IPS-NIHi11 (cell line): ENCODE measurements around the gene PILRA.

Source experiments
- DNase-seq: peaks from one replicate; pipeline ENCODE4 v3.0.0; 2012; ENCODE audit warnings: mixed read lengths, low spot score

Gene PILRA

DNA sequence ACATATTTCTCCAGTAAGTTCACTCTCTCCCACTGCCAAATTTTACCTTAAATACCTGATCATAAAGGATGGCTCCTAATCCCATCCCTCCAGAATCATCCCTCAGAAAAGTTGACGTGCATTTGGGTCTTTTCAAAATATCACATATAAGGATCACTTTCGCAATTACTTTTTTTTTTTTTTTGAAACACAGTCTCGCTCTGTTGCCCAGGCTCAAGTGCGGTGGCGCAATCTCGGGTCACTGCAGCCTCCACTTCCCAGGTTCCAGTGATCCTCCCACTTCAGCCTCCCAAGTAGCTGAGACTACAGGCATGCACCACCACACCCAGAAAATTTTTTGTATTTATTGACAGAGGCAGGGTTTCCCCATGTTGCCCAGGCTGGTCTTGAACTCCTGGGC is 37.8 kb downstream of the PILRA start:
- no peak for DNase-seq

DNA sequence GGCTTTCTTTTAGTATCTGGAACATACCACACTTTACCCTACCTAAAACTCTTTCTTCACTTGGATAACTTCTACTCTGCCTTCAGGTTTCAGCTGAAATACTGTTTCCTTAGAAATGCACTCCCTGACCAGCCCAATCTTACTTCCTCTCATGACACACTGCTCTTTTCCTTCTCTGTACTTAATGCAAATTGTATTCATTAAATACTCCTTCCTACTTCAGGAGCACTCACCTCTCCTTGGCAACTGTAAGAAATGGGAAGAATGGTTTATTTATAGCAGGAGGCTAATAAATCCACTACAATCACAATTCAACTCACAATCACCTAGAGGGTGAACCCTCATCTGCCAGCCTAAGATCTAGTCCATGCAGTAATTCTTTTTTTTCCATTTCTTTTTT is 40.1 kb downstream of the PILRA start:
- DNase-seq: no peak

- no peak for DNase-seq
These were observed 40.6 kb downstream of the PILRA start for GRCh38 chr7:100413889-100414288.

DNA sequence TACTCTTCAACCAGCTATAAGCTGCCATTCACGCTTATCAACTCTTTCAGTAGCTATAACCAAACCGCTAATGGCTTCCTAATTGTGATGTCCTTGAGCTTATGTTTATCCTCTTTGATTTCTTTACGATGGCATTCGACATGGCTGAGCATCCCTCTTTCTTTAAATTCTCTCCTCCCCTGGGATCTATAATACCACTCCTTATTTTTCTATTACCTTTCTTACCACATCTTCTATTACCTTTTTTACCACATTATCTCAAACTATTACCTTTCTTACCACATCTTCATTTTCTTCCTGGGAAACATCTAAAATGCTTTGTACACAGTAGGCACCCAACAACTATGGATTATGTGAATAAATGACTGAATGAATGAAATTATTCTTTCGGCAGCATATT is 42.2 kb downstream of the PILRA start:
- no peak for DNase-seq

GRCh38 chr7:100418930-100419659 is 45.8 kb downstream of the PILRA start:
- DNase-seq: no peak

DNA sequence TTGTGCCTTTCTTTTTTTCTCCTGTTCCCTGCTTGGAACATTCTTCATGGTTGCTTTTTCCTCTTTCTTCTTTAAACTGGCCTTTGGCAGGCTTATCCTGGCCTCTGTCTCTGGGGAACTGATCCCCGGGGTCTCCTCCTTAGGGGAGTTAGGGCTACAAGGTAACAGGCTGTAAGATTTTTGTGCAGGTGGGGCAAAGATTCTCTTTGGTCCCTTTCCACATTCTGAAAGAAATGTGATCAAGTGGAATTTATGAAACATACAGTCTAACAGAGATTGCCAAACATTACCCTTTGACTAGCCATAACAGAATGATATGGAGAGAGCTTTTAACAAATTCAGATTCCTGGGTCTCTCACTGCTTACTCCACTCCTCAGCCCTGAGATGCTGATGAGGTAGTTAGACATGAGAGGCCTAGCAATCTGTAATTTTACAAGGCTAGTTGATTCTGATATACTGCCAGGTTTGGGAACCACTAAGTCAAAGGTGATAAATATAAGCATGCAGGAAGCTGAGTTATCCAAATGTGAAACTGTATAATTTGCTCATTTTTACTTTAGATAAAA is 46.5 kb downstream of the PILRA start:
- DNase-seq: no peak

- DNase-seq: no peak
These were observed 50.0 kb downstream of the PILRA start for GRCh38 chr7:100423315-100423714.

DNA sequence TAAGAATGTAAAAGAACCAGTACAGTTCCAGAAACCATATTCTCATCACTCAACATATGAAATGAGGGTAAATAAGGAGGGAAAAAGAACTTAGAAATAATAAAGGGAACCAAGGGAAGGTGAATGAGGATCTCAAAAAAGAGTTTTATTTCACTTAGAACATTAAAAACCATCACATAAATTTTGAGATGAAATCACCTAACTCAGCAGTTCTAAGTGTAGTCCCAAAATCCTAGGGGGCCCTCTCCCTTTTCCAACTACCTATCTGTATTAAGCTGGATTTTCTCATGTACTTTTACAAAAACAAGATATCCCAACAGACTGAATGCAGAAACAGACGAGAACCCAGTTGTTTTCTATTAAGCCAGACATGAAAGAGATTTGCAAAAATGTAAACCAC is 52.1 kb downstream of the PILRA start:
- DNase-seq: no peak

GRCh38 chr7:100426516-100426915 is 53.2 kb downstream of the PILRA start:
- DNase-seq: no peak

GRCh38 chr7:100427762-100428198 is 54.5 kb downstream of the PILRA start:
- DNase-seq: no peak

DNA sequence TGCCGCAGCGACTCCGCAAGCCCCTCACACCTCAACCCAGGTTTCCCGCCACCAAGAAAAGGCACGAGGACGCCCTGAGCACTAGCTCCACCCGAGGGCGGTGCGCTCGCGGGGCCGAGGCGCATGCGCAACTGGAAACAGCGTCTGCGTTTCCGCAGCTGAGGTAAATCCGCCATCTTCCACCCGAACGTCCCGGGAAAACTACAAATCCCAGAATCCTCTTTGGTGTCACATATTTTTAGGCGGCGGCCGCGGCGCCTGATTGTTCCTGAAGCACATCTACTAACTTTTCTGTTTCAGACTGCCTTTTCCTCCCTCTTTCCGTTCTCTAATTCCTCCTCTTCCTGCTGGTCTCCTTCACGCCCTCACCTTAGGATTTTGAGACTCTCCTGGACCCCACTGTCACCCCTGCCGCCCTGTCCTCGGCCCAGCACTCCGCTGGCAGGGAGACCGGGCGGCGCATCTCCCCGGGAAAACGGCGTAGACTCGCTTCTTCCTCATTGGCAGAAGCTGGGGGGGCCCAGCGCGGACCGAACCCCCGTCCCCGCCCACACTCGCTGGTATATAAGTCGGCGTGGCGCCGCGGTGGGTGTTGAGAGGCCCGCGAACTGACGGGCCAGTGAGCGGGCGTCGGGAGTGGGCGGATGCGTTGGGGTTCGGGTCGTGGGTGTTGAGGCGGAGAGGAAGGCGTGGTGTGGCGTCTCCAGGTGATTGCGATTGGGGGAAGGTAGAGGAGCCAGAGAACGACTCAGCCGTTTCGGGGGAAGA is 55.1 kb downstream of the PILRA start, which contains the start of gene ZCWPW1:
Gene ZCWPW1, minus strand, starts transcription at position 505 of the 768 bp plus-strand sequence. CDS start 8,054 bp downstream, outside the sequence.
- DNase-seq: peak; percentile 88

DNA sequence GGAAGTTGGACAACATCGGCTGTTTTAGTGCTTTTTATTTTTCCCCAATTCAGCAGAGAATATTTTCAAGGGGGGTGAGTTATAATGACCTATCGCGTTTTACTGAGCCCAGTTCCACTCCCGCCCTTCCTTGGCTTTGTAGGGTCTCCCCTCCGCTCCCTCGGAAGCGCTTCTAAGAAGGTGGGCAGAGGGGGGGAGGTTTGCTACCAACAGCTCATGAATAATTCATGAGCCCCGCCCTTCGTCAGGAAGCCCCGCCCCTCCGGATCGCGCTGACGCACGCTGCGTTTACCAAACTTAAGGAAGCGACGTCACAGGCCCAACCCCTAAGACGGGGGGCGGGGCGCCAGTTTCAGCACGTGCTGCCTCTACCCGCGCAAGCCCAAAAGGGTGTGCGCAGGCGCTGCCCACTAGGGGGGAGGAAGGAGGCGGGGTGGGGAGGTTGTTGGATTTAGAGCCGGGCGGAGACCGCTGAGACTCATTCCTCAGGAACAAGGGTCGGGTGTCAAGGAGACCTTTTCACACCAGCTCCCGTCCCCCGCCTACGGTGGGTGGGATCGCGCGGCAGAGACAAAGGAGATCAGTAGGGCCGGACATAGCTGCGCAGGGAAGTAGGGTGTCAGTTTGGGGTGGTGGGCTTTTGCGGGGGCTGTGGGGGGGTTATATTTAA is 55.8 kb downstream of the PILRA start:
- peak; percentile 88 for DNase-seq

DNA sequence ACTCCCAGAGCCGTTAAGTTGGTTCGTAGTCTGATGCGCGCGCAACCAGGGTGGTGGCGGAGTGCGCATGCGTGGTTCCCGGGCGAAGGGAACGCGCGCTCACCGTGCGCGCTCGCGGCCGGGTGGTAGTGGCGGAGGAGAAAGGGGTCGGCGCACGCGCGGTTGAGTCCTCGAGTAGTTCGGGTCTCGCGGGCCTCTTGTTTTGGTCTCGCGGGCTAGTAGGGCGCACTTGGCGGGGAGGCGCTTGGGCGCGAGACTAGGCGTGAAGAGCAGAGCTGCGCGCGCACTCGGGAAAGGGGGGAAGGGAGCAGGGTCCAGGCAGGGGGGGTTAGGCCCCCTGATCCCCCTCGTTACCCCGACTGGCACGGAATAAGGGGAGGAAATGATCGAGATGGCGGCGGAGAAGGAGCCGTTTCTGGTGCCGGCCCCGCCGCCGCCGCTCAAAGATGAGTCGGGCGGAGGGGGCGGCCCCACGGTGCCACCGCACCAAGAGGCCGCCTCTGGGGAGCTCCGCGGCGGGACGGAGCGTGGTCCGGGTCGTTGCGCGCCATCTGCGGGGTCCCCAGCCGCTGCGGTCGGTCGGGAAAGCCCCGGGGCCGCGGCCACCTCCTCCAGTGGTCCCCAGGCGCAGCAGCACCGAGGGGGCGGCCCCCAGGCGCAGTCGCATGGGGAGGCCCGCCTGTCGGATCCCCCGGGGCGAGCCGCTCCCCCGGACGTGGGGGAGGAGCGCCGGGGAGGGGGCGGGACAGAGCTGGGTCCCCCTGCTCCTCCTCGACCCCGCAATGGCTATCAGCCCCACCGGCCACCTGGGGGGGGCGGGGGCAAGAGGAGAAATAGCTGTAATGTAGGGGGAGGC is 56.6 kb downstream of the PILRA start, which contains the start of gene MEPCE:
Gene MEPCE, plus strand, starts transcription at position 195 of the 856 bp plus-strand sequence. Its CDS starts 188 bp downstream, at position 383.
- DNase-seq: peak; percentile 91

DNA sequence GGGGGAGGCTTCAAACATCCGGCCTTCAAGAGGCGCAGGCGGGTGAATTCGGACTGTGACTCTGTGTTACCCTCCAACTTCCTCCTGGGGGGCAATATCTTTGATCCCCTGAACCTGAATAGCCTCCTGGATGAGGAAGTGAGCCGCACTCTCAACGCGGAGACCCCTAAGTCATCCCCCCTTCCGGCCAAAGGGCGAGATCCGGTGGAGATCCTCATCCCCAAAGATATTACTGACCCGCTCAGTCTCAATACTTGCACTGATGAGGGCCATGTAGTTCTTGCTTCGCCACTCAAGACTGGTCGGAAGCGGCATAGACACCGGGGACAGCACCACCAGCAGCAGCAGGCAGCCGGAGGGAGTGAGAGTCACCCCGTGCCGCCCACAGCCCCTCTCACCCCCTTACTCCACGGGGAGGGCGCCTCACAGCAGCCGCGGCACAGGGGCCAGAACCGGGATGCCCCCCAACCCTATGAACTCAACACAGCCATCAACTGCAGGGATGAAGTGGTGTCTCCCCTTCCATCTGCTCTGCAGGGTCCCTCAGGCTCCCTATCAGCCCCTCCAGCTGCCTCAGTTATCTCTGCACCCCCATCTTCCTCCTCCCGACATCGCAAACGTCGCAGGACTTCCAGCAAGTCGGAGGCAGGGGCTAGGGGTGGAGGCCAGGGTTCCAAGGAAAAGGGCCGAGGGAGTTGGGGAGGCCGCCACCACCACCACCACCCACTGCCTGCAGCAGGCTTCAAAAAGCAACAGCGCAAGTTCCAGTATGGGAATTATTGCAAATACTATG is 57.4 kb downstream of the PILRA start:
- no peak for DNase-seq

- no peak for DNase-seq
These were observed 58.0 kb downstream of the PILRA start for GRCh38 chr7:100431286-100431735.

- no peak for DNase-seq
These were observed 58.8 kb downstream of the PILRA start for GRCh38 chr7:100432053-100432452.

GRCh38 chr7:100432621-100433275 is 59.5 kb downstream of the PILRA start:
- no peak for DNase-seq

GRCh38 chr7:100433276-100433591 is 59.9 kb downstream of the PILRA start:
- DNase-seq: no peak

- no peak for DNase-seq
These were observed 60.5 kb downstream of the PILRA start for GRCh38 chr7:100433592-100434296.
